HG02852 (cell line): ENCODE data around the gene KRT28.
"Not testable (repeated sequence)": the region's sequence is repeated elsewhere in the genome, so short reads cannot be mapped to it uniquely, and the experiment has no call there.

Experiments used
- ATAC-seq: cut with Tn5 transposase; IDR thresholded peaks from one replicate; pipeline ENCODE4 v1.9.1; 2021; ENCODE audit warnings: mild to moderate bottlenecking, moderate library complexity; ENCODE audit not compliant: unreplicated experiment

The KRT28 gene

DNA sequence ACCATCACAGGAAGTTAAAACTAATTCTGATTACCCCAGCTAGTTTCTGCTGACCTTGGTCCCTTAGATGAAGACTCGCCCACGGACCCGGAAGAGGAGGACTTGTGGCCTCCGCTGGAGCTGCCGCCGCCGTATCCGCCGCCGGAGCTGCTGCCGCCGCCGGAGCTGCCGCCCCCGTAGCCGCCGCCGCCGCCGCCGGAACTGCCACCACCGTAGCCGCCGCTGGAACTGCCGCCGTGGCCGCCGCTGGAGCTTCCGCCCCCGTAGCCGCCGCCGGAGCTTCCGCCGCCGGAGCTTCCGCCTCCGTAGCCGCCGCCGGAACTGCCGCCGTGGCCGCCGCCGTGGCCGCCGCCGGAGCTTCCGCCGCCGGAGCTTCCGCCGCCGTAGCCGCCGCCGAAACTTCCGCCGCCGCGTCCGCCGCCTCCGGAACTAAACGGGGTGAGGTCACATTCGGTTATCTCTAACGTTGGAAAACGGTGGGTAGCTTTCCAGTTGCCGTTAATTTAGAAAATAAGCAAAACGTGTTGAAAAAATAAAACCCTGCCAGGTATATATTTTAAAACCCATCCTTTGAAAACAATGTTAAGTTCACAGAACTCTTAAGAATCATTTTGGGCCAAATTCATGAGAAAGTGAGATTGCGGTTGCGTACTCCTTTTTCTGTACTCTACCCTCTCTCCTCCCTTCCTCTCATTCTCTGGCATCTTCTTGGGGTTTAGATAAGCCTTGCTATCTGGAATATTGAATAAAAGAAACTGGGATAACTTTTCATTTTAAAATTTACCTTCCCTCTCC is 19.2 kb upstream of the KRT28 start:
- ATAC-seq: peak; percentile 74

GRCh38 chr17:40818343-40818732 is 18.6 kb upstream of the KRT28 start:
- no peak for ATAC-seq

- no peak for ATAC-seq
These were observed 17.4 kb upstream of the KRT28 start for GRCh38 chr17:40817103-40817682.

DNA sequence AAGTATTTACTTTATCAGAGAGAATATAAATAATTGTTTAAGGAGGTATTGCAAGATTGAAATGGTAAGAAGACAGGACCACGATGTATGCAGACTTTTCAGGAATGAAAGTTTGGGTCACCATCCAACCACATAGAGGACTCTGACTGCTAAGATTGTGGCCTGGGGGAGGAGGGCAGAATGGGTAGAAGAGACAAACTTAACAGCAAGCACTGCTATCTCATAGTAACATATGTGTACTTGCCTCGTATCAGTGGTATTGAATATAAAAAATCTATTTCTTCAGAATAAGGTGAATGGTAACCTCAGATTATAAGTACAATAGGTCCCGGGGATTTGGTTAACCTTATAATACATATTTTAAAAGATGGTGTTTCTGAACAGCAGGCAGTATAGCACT is 16.8 kb upstream of the KRT28 start:
- no peak for ATAC-seq

GRCh38 chr17:40815381-40815780 is 15.6 kb upstream of the KRT28 start:
- no peak for ATAC-seq

DNA sequence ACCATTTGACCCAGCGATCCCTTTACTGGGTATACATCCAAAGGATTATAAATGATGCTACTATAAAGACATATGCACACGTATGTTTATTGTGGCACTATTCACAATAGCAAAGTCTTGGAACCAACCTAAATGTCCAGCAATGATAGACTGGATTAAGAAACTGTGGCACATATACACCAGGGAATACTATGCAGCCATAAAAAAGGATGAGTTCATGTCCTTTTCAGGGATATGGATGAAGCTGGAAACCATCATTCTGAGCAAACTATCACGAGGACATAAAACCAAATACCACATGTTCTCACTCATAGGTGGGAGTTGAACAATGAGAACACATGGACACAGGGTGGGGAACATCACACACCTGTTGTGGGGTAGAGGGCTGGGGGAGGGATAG is 14.9 kb upstream of the KRT28 start:
- not testable (repeated sequence) for ATAC-seq

GRCh38 chr17:40813804-40814203 is 14.0 kb upstream of the KRT28 start:
- ATAC-seq: no peak

- ATAC-seq: no peak
These were observed 12.9 kb upstream of the KRT28 start for GRCh38 chr17:40812639-40813038.

GRCh38 chr17:40810494-40810893 is 10.7 kb upstream of the KRT28 start:
- no peak for ATAC-seq

- ATAC-seq: no peak
These were observed 10.1 kb upstream of the KRT28 start for GRCh38 chr17:40809721-40810421.

DNA sequence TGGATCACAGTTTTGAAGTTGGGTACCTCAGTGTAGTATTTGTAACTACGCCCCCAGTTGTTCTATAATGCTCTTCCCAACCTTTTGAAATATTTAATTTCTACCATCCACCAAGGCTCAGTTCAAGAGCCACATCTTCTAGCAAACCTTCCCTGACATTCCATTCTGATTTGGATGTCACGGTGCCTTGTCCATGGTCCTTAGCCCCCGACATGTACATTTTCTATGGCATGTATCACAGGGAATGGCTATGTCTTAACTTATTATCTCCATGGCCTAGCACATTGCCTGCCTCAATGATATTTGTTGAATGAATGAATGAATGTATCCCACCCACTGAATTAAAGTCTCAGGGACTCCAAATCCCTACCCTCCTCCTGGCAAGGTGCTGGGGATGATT is 6.4 kb upstream of the KRT28 start:
- no peak for ATAC-seq

GRCh38 chr17:40803617-40804082 is 3.9 kb upstream of the KRT28 start:
- no peak for ATAC-seq

GRCh38 chr17:40801157-40801556 is 1.4 kb upstream of the KRT28 start:
- ATAC-seq: no peak

DNA sequence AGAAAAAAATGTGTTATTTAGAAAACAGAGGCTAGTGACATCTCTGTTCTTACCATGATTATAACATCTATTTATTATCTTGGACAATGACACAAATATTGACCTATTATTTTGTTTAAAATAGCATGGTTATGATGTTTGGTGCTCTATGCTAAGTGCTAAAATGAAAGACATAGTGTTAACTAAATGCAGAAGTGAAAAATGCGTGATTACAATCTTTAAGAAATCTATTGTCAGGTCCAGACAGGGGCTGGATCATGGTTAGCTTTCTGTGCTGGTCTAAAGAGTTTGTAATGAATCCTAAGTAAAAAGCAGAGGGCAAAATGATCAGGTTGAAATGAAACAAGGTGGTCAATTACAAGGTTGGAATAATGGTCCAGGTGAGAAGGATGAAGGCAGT is 622 bp upstream of the KRT28 start:
- ATAC-seq: no peak

DNA sequence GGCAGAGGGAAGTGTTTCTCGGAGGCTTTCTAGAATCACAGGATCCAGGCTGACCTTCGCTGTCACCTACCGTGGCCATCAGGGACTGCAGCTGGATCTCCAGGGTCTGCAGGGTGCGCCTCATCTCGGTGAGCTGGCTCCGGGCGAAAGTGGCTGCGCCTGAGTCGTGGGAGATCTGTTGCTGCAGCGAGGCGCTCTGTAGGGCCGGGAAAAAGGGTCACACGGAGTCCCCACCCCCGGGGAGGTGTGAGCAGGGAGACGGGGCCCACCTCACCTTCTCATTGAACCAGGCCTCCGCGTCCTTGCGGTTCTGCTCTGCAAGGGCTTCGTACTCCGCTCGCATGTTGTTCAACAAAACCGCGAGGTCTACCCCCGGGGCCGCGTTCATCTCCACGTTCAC is 2.9 kb downstream of the KRT28 start:
- ATAC-seq: no peak

- no peak for ATAC-seq
These were observed 4.6 kb downstream of the KRT28 start for GRCh38 chr17:40795019-40795667.

DNA sequence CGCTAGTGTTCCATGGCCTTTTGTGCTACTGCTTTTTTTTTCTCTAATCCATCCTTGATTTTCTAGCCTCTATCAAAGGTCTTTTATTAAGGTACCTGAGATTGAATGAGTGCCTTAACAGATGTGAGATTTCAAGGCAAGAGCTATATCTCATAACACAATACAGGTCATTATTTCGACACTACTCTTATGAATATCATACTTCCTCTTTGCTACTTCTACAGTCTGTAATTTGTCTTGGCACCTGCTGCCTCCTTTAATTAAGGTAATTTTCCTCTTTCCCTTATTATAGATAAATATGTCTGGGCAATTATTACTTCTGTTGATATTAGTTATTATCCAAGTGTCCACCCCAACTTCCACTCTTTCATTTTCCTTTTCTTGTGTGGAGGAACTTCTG is 5.3 kb downstream of the KRT28 start:
- ATAC-seq: no peak

- ATAC-seq: no peak
These were observed 5.9 kb downstream of the KRT28 start for GRCh38 chr17:40793832-40794231.

DNA sequence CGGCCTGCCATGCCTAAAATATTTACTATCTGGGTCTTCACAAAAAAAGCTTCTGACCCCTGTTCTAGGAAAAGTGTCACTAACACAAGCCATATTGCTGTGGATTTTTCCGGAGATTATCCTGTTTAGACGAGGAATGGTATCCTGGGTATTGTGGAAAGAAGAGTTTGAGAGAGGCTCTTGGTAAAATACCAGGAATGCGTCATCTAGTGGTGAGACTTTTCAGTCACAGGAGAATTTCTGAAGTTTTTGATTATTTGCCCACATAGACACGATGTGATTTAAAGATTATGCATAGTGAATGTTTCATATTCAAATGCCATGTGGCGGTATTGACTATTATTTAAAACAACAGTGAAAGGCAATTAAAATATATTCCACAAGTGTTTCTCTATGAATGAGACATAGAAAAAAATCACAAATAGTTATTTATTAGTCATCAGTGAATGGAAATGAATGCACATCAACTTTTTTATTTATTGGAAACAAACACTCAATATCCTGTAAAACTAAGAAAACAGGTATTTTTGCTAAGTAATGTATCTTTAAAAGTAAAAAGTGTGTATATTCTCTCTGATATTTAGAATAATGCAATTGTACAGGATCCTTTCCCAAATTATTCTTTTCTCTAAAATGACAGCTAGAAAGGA is 7.8 kb downstream of the KRT28 start:
- no peak for ATAC-seq

DNA sequence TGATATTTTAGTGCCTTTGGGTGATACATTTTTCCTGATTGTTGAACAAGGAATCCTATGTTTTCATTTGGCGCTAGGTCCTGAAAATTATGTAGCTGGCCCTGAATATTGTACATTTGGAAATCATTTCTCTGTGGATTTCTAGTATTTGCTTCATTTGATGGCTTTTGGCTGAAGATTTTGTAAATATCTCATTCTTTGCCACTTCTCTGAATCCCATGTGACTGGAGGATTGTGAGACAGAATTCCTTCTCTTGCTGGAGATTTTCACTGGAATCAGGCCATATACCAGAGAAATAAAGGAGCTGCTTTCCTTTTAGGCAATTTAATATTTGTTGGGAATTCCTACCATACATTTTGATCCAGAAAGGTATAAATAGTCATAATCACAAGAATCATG is 8.6 kb downstream of the KRT28 start:
- no peak for ATAC-seq

- no peak for ATAC-seq
These were observed 17.3 kb downstream of the KRT28 start, which contains the start of gene KRT27 for GRCh38 chr17:40782450-40782849. Gene KRT27 (minus strand): TSS chr17:40782550. CDS start chr17:40782493, 57 bp downstream.
